Stimulated activated CD8-positive, alpha-beta memory T cell treated with anti-CD3 and anti-CD28 coated beads, Interleukin-15, amount 100 ng/mL, for 24 hours (primary cell): ENCODE data around the gene DNAH8.

Source experiments
- DNase-seq: peaks from one replicate; pipeline ENCODE4 v3.0.0-alpha.2; 2020; ENCODE audit warnings: low read depth

The DNAH8 gene

DNA sequence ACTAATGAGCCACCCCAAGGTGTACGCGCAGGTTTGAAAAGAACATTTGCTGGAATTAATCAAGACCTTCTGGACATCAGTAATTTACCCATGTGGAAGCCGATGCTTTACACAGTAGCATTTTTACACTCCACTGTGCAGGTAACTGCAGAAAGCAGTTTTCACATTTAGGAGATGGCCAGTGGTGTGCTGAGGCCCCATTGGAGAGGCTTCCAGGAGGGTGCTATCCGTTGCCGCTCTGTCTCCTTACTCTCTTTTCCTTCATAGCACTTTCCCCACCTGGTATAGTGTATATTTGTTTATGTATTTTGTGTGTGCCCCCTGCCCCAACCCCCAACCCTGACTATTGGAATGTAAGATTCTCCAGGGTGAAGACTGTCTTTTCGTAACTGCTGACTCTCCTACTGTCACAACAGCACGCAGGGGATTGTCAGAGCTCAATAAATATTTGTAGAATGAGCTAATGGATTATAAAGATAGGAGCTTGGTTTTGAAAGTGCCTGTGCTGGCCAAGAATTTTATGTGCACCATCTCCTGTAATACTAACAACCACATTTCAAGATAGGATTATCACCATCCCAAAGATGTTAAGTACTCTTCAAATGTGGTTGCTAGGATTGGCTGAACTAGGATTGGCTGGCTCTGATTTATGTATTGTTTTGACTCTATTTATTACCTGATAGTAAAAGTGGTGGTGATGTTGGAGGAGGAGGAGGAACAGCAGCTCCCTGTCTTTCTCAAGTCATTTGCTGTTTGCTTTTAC is 259.5 kb downstream of the DNAH8 start:
- DNase-seq, result no peak

GRCh38 chr6:38975621-38976049 is 260.5 kb downstream of the DNAH8 start:
- no peak for DNase-seq

DNA sequence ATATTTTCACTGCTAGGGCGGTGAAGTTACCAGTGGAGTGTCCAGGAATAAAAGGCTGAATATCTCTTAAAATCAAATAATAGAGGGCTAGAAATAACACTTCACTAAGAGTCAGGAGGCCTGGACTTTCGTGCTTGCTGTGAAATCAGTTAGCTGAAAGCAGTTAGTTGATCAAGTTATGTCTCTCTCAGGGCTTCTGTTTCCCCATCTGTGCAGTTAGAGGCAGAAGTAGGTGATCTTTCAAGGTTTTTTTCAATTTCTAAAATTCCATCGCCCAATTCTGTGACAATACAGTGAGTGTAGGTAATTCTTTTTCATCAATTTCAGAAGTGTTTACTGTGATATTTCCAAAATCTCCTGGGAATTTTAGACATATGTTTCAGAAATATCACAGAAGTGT is 260.9 kb downstream of the DNAH8 start:
- DNase-seq, result no peak

GRCh38 chr6:38976801-38977500 is 261.8 kb downstream of the DNAH8 start:
- DNase-seq, result no peak

GRCh38 chr6:38978139-38978704 is 263.1 kb downstream of the DNAH8 start:
- no peak for DNase-seq

GRCh38 chr6:38982470-38982869 is 267.4 kb downstream of the DNAH8 start:
- DNase-seq, result no peak

DNA sequence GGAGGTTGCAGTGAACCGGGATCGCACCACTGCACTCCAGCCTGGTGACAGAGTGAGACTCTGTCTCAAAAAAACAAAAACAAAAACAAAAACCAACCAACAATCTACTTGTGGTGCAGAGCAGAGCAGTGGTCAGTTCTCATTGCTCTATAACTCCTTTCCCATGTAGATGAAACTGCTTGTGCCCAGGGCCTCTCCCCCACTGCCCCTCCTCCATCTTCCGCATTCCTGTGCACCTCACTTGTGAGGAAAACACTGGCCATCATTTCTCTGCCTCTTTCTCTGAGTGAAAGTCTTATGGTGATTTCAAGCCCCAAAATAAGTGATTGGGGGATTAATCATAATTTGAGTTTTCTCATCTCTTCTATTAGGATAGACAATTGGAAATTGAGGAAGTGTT is 269.6 kb downstream of the DNAH8 start:
- DNase-seq, result no peak

- DNase-seq, result no peak
Measured at GRCh38 chr6:38985839-38986238, 270.7 kb downstream of the DNAH8 start.

DNA sequence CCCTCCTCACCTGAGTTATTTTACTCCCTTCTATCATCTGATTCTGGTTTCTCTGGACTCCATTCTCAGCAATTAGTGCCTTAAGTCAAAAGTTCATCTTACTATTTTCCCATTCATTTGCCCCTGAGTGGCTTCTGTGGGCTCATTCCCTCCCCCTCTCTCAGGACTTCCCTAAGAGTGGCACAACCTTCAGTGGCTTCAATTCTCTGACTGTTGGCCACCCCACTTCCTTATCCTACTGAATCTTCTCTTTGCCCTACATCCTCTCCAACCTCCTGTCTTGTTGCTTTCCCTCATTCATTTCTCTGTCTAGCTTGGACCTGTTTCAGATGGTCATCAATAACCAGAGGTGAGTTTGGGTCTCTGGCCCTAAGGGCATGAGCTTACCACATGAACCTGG is 272.4 kb downstream of the DNAH8 start:
- DNase-seq, result no peak

- DNase-seq, result no peak
Measured at GRCh38 chr6:38988736-38989449, 273.8 kb downstream of the DNAH8 start.

DNA sequence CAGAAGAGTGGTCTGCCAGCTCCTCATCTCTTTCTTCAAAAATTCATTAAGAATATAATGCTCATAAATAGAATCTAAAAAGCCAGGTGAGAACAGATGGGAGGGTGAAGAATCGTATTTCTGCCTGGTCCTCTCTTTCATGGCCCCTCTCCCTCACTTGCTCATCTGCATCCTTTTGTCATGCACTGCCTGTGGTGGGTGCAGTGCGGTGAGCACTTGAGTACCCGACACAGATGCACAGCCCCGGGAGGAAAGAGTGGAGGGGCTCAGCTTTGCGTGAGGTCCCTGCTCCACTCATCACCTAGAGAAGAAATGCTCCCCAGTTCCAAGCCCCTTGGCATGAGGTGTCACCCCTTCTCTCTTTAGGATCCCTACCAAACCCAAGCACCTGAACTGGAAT is 275.4 kb downstream of the DNAH8 start:
- no peak for DNase-seq

- DNase-seq, result no peak
Measured at GRCh38 chr6:38996676-38997075, 281.6 kb downstream of the DNAH8 start.

DNA sequence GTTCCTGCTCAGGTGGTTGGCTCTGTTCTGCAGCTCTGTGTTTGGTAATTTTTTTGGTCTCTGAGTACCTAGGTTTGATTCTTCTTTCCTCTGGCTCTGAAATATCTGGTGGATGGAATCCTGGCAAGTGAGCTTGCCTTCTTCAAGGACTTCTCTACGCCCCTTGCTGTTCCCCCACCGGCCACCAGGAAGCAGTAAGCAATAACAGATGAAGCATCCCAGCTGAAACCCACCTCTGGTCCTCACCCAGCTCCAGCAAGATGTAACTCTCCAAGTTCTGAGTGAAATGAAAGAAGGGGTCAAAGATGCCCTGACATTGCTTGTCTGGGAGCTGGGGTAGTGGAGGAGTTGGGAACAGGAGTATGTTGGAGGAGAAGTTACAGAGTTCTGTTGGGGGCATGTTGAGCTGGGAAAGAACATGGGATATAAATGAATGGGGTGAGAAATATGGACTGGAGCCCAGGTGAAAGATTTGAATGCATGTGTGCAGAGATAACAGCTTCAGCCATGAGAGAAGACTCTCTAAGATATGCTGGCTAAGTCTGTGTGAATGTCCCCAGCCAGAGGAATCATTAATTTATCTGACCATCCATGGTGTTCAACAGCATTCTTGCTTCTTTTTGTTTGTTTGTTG is 282.1 kb downstream of the DNAH8 start:
- no peak for DNase-seq

DNA sequence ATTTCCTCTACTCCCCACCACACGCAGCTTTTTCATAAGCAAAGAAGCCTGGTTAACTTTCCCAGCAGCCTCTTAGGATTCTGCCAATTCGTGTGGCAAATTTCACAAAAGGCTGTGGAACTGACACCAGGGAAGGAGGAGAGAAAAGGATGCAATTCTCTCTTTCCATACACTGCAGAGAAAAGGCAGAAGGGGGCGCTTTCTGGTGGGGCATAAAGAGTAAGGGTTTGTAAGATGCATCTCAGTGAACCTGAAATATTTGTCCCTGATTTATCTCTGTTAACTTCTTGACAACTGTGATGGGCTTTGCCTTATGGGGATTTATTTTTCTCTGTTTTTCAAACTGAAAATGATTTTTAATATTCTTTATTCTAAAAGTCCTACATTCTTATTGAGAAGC is 288.0 kb downstream of the DNAH8 start:
- DNase-seq, result no peak

DNA sequence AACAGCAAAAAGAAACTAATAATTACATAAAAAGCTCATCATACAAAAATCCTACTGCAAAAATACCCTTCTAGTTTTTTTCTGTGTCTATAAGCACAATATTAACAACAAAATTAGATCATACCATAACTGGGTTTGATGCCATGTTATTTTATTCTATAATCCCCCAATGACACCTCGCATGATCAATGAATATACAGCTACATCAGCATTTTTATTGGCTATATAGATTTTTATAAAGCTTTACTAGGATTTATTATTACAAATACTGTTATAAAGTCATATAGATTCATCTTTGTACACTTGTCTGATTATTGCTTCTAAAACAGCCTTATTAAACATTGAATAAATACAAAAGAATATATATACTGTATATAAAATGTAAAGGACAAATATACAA is 288.4 kb downstream of the DNAH8 start:
- DNase-seq, result no peak

DNA sequence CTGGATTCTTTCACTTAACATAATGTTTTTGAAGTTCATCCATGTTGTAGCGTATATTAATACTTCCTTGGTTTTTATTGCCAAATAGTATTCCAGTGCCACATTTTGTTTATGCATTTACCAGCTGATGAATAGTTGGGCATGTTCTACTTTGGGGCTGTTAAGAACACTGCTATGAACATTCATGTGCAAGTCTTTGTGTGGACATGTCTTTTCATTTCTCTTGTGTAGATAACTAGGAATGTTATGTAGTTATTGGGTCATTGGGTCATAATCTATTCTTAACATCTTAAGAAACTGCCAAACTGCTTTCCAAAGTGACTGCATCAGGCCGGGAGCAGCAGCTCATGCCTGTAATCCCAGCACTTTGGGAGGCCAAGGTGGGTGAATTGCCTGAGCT is 289.7 kb downstream of the DNAH8 start:
- no peak for DNase-seq

DNA sequence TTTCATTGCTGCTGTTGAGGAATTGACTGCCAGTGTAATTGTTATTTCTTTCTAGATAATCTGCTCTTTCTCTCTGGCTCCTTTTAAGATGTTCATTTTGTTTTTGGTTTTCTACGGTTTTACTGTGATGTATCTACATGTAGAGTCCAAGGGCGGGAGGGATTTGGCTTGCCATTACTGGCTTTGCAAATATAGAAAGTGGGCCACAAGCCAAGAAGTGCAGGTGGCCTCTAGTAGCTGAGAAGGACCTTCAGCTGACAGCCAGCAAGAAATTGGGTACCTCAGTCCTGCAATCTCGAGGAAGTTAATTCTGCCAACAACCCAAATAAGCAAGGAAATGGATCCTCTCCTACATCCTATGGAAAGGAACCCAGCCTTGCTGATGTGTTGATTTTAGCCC is 290.7 kb downstream of the DNAH8 start:
- no peak for DNase-seq

GRCh38 chr6:39007575-39007974 is 292.5 kb downstream of the DNAH8 start:
- DNase-seq, result no peak

GRCh38 chr6:39008737-39009136 is 293.6 kb downstream of the DNAH8 start:
- no peak for DNase-seq

DNA sequence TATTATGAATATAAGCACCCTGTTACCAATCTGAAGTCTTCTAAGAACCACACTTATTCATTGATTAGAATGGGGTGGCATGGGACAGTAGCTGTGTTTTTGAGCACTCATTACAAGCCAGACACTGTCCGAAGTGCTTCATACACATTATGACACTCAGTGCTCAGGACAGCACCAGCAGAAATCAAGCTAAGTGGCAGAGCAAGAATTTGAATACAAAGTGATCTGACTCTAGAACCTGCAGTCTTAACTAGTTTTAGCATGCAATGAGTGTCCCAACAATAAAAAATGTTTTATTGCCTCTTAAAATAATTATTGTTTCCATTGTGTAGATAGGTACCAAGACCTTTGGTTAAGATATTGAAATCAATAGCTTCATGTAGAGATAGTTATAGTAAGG is 294.4 kb downstream of the DNAH8 start:
- DNase-seq, result no peak

GRCh38 chr6:39016839-39017546 is 301.9 kb downstream of the DNAH8 start:
- DNase-seq, result no peak

DNA sequence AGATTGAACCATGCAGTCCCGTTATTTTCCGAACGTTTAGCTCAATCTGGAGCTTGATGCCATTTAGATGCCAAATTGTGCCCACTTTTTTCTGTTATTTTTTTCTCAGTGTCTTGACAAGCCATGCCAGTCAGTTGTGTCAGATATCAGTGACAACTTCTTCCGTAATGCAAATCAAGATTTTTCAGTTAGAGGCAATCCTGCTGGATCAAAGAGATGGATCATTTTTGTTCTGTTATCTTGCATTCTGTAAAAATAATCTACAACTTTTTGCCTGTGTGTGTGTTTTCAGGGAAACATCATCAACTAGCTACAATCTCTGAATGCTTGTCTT is 302.4 kb downstream of the DNAH8 start:
- DNase-seq, result no peak
